Measurements from ENCODE around the gene PLXNC1. TPM values are rescaled to one million over a fixed set of nuclear protein-coding genes. Genes with fewer than 3 reads are reported as not detected.

Gene PLXNC1
- total and polyA plus RNA-seq, 2 experiments from 2014 or later: 0.78 to 1.9 TPM

GRCh38 chr12:94148739-94149118 lies 352 bp downstream of the PLXNC1 start:
- Histone ChIP-seq H3K27me3 (replicated peaks; ENCODE audit: insufficient read depth) (peaks cover 57% of the 10 kb centered on the region), H3F3A (ENCODE audit: insufficient read depth) (no peaks in the 10 kb centered on the region), H3K27ac (no peak overlapping the region), H4K20me1 (ENCODE audit: insufficient read depth) (no peaks in the 10 kb centered on the region), H3K9me3 (ENCODE audit: low read depth) (no peaks in the 10 kb centered on the region), H3K4me1 (ENCODE audit: insufficient read depth) (no peaks in the 10 kb centered on the region), H3K36me3 (ENCODE audit: low read depth) (no peaks in the 10 kb centered on the region), H2AFZ (peak overlapping the region; percentile 52), H3K4me2 (ENCODE audit: unreplicated experiment) (peak overlapping the region; percentile 17), H3K4me3 (peak overlapping the region; percentile 67), H3K79me2 (ENCODE audit: insufficient read depth) (no peaks in the 10 kb centered on the region), H3K9ac (no peak overlapping the region), H3K9me2 (ENCODE audit: insufficient read depth) (no peaks in the 10 kb centered on the region)
- in situ Hi-C loops (cut with MboI): loop anchor here (10.0 to 25.0 kb wide), 3 partner anchors 286 to 1189 kb away; no protein-coding TSS in a partner anchor
- WGBS, 2 experiments (ENCODE audit: low coverage in 1 of 2, low lambda C conversion rate in 2 of 2, missing lambda C conversion rate in 2 of 2): 2% methylated on average over 22 to 41 of the region's 62 CpGs
- no peak for DNase-seq
- no peak for TF ChIP-seq EZH2 (IDR thresholded peaks at IDR 0.05; ENCODE audit: insufficient read depth, poor library complexity, severe bottlenecking)
- no peak for TF ChIP-seq EZH2phosphoT487 (IDR thresholded peaks at IDR 0.05; ENCODE audit: insufficient read depth, low read depth)

- 3 to 5% methylated on average over 40 of the region's 76 CpGs for WGBS, 2 experiments (ENCODE audit: low coverage in 1 of 2, low lambda C conversion rate in 2 of 2, missing lambda C conversion rate in 2 of 2)
- DNase-seq: peak; percentile 57
- no peaks in the 10 kb centered on the region for H3K9me2 ChIP-seq (ENCODE audit: insufficient read depth)
- no peaks in the 10 kb centered on the region for H3K4me1 ChIP-seq (ENCODE audit: insufficient read depth)
- peak overlapping the region; percentile 52 for H2AFZ ChIP-seq
- H3K27me3 ChIP-seq (replicated peaks; ENCODE audit: insufficient read depth): peaks cover 57% of the 10 kb centered on the region
- no peak overlapping the region for H3K4me2 ChIP-seq (ENCODE audit: unreplicated experiment)
- H3F3A ChIP-seq (ENCODE audit: insufficient read depth): no peaks in the 10 kb centered on the region
- in situ Hi-C loops (cut with MboI): loop anchor here (10.0 to 25.0 kb wide), 3 partner anchors 286 to 1188 kb away; no protein-coding TSS in a partner anchor
- no peaks in the 10 kb centered on the region for H4K20me1 ChIP-seq (ENCODE audit: insufficient read depth)
- peak overlapping the region; percentile 67 for H3K4me3 ChIP-seq
- H3K27ac ChIP-seq: no peak overlapping the region
- H3K36me3 ChIP-seq (ENCODE audit: low read depth): no peaks in the 10 kb centered on the region
- no peaks in the 10 kb centered on the region for H3K9me3 ChIP-seq (ENCODE audit: low read depth)
- H3K9ac ChIP-seq: no peak overlapping the region
- no peaks in the 10 kb centered on the region for H3K79me2 ChIP-seq (ENCODE audit: insufficient read depth)
- TF ChIP-seq EZH2phosphoT487 (IDR thresholded peaks at IDR 0.05; ENCODE audit: insufficient read depth, low read depth) (no peak), EZH2 (IDR thresholded peaks at IDR 0.05; ENCODE audit: insufficient read depth, poor library complexity, severe bottlenecking) (no peak)
These were observed 873 bp downstream of the PLXNC1 start for GRCh38 chr12:94149119-94149780.

- H3K27me3 ChIP-seq (replicated peaks; ENCODE audit: insufficient read depth): peaks cover 59% of the 10 kb centered on the region
These were observed 1.4 kb downstream of the PLXNC1 start for GRCh38 chr12:94149781-94150239.

GRCh38 chr12:94150240-94151121 lies 2.1 kb downstream of the PLXNC1 start:
- WGBS, 2 experiments (ENCODE audit: low coverage in 1 of 2, low lambda C conversion rate in 2 of 2, missing lambda C conversion rate in 2 of 2): 27 to 28% methylated on average over 28 to 33 of the region's 33 CpGs
- no peaks in the 10 kb centered on the region for H4K20me1 ChIP-seq (ENCODE audit: insufficient read depth)
- H3K4me3 ChIP-seq: no peak overlapping the region
- TF ChIP-seq EZH2phosphoT487 (IDR thresholded peaks at IDR 0.05; ENCODE audit: insufficient read depth, low read depth) (no peak), EZH2 (IDR thresholded peaks at IDR 0.05; ENCODE audit: insufficient read depth, poor library complexity, severe bottlenecking) (no peak)
- no peak overlapping the region for H3K4me2 ChIP-seq (ENCODE audit: unreplicated experiment)
- H3K9me2 ChIP-seq (ENCODE audit: insufficient read depth): no peaks in the 10 kb centered on the region
- H3K36me3 ChIP-seq (ENCODE audit: low read depth): no peaks in the 10 kb centered on the region
- H2AFZ ChIP-seq: no peak overlapping the region
- no peaks in the 10 kb centered on the region for H3K9me3 ChIP-seq (ENCODE audit: low read depth)
- no peaks in the 10 kb centered on the region for H3K79me2 ChIP-seq (ENCODE audit: insufficient read depth)
- no peak overlapping the region for H3K9ac ChIP-seq
- H3K27me3 ChIP-seq (replicated peaks; ENCODE audit: insufficient read depth): peaks cover 60% of the 10 kb centered on the region
- H3K4me1 ChIP-seq (ENCODE audit: insufficient read depth): no peaks in the 10 kb centered on the region
- H3F3A ChIP-seq (ENCODE audit: insufficient read depth): no peaks in the 10 kb centered on the region
- no peak overlapping the region for H3K27ac ChIP-seq
- in situ Hi-C loops (cut with MboI): no loop called here
- no peak for DNase-seq

More at GRCh38 chr12:94149781-94150239, 1.4 kb downstream of the PLXNC1 start:
- no peaks in the 10 kb centered on the region for H3F3A ChIP-seq (ENCODE audit: insufficient read depth)
- DNase-seq: peak; percentile 41
- peak overlapping the region; percentile 67; the same call in 1 of the 2 replicates for H3K4me3 ChIP-seq
- H3K36me3 ChIP-seq (ENCODE audit: low read depth): no peaks in the 10 kb centered on the region
- no peak overlapping the region for H3K27ac ChIP-seq
- no peak overlapping the region for H3K4me2 ChIP-seq (ENCODE audit: unreplicated experiment)
- in situ Hi-C loops (cut with MboI): loop anchor here (10.0 to 25.0 kb wide), 3 partner anchors 285 to 1187 kb away; no protein-coding TSS in a partner anchor
- no peaks in the 10 kb centered on the region for H3K4me1 ChIP-seq (ENCODE audit: insufficient read depth)
- H3K79me2 ChIP-seq (ENCODE audit: insufficient read depth): no peaks in the 10 kb centered on the region
- H3K9me3 ChIP-seq (ENCODE audit: low read depth): no peaks in the 10 kb centered on the region
- peak overlapping the region; percentile 52; the same call in 1 of the 2 replicates for H2AFZ ChIP-seq
- no peaks in the 10 kb centered on the region for H3K9me2 ChIP-seq (ENCODE audit: insufficient read depth)
- H3K9ac ChIP-seq: no peak overlapping the region
- WGBS, 2 experiments (ENCODE audit: low coverage in 1 of 2, low lambda C conversion rate in 2 of 2, missing lambda C conversion rate in 2 of 2): 1 to 5% methylated on average over 31 to 40 of the region's 49 CpGs
- TF ChIP-seq EZH2phosphoT487 (IDR thresholded peaks at IDR 0.05; ENCODE audit: insufficient read depth, low read depth) (no peak), EZH2 (IDR thresholded peaks at IDR 0.05; ENCODE audit: insufficient read depth, poor library complexity, severe bottlenecking) (no peak)
- no peaks in the 10 kb centered on the region for H4K20me1 ChIP-seq (ENCODE audit: insufficient read depth)
